Endothelial cell of umbilical vein (primary cell): ENCODE data around the gene UROC1. TPM values are rescaled to one million over a fixed set of nuclear protein-coding genes. Genes with fewer than 3 reads are reported as not detected.

ENCODE experiments used
- BruUV-seq: library from RNA; stranded (reverse); fragments of 400-500 nt; replicated peaks from 2 replicates; lab custom pipeline; 2021; lab: Mats Ljungman, UMichigan
- CTCF ChIA-PET: fragments of 300-600, 350-600 bp; sonication (Branson Sonifier 250); formaldehyde crosslinking; loops from one replicate; lab custom pipeline; 2021; ENCODE audit warnings: antibody characterized with exemption, inconsistent platforms; lab: Charles Lee
- POLR2A ChIA-PET: fragments of 300-600, 350-600 bp; sonication (Branson Sonifier 250); formaldehyde crosslinking; loops from one replicate; lab custom pipeline; 2021; ENCODE audit warnings: antibody characterized with exemption, inconsistent platforms; lab: Charles Lee
- DNase-seq: peaks from one replicate; pipeline ENCODE4 v3.0.0-alpha.2; 2011; ENCODE audit warnings: low read depth, low spot score
- FAIRE-seq: peaks from 2 replicates; lab custom pipeline; 2011; peaks lifted over from hg19 to GRCh38; lab: Jason Lieb, UNC
- H2AFZ ChIP-seq: 2 replicates; pipeline ENCODE4 v1.6.0; 2012; ENCODE audit warnings: low read depth, low read length, control low read depth, inconsistent platforms
- H3K27ac ChIP-seq: 2 replicates; pipeline ENCODE4 v1.5.1; 2011; ENCODE audit warnings: low read depth, mild to moderate bottlenecking, control low read depth, low read length, moderate library complexity; ENCODE audit not compliant: insufficient read depth
- H3K27me3 ChIP-seq, 2 experiments: 2 replicates each; pipeline versions ENCODE4 v1.6.0 to v1.6.1; 2011; ENCODE audit warnings: low read length in 2 of 2, mixed read lengths in 1 of 2; ENCODE audit not compliant: control insufficient read depth in 2 of 2, insufficient read depth in 2 of 2
- H3K36me3 ChIP-seq, 2 experiments: 2 replicates in 1 of 2; 3 replicates in 1 of 2; pipeline ENCODE4 v1.5.1; 2011; ENCODE audit warnings: low read length in 2 of 2, mild to moderate bottlenecking in 1 of 2, moderate library complexity in 1 of 2; ENCODE audit not compliant: control insufficient read depth in 2 of 2, insufficient read depth in 2 of 2; ENCODE audit errors: extremely low read depth in 1 of 2
- H3K4me1 ChIP-seq: 3 replicates; pipeline ENCODE4 v1.5.1; 2011; ENCODE audit warnings: mild to moderate bottlenecking, low read length; ENCODE audit not compliant: control insufficient read depth, insufficient read depth; ENCODE audit errors: extremely low read depth
- H3K4me2 ChIP-seq: 2 replicates; pipeline ENCODE4 v1.6.1; 2011; ENCODE audit warnings: low read length, control low read depth, mixed read lengths; ENCODE audit not compliant: insufficient read depth
- H3K4me3 ChIP-seq, 3 experiments: fragments of 200-600 bp in 1 of 3; sonication (generic), shearing (Covaris generic) in 1 of 3; replicated peaks in 1 of 3; 2 replicates each; pipeline ENCODE4 v1.5.1; 2011 to 2016; ENCODE audit warnings: control low read depth in 3 of 3, low read length in 3 of 3, mild to moderate bottlenecking in 2 of 3, inconsistent platforms in 1 of 3, low read depth in 1 of 3, moderate library complexity in 1 of 3; ENCODE audit not compliant: insufficient read depth in 1 of 3
- H3K79me2 ChIP-seq: 2 replicates; pipeline ENCODE4 v1.6.0; 2012; ENCODE audit warnings: low read length, inconsistent platforms; ENCODE audit not compliant: control insufficient read depth, insufficient read depth
- H3K9ac ChIP-seq: replicated peaks from 2 replicates; pipeline ENCODE3; 2011; ENCODE audit warnings: low read length, control low read depth; ENCODE audit not compliant: insufficient read depth; ENCODE audit errors: extremely low read depth
- H3K9me1 ChIP-seq: replicated peaks from 3 replicates; pipeline ENCODE4 v1.6.0; 2011; ENCODE audit warnings: mild to moderate bottlenecking, low read length; ENCODE audit not compliant: control insufficient read depth, insufficient read depth; ENCODE audit errors: extremely low read depth
- H3K9me3 ChIP-seq: replicated peaks from 2 replicates; pipeline ENCODE4 v1.5.1; 2012; ENCODE audit warnings: low read length, inconsistent platforms; ENCODE audit not compliant: control insufficient read depth, insufficient read depth
- H4K20me1 ChIP-seq: replicated peaks from 2 replicates; pipeline ENCODE3; 2011; ENCODE audit warnings: mild to moderate bottlenecking, low read length; ENCODE audit not compliant: control insufficient read depth, insufficient read depth; ENCODE audit errors: extremely low read depth
- CTCF ChIP-seq, 2 donors: IDR thresholded peaks; 1 replicate in 1 of 2; 2 replicates in 1 of 2; pipeline ENCODE4 v1.5.1; 2011; ENCODE audit warnings: low read length in 2 of 2, mild to moderate bottlenecking in 2 of 2, moderate library complexity in 2 of 2, control low read depth in 1 of 2, inconsistent platforms in 1 of 2, low read depth in 1 of 2; ENCODE audit not compliant: insufficient read depth in 1 of 2; ENCODE audit errors: extremely low read depth in 1 of 2
- EZH2 ChIP-seq: IDR thresholded peaks from 2 replicates; pipeline ENCODE4 v1.6.1; 2012; ENCODE audit warnings: borderline replicate concordance, low read depth, mild to moderate bottlenecking, moderate library complexity, low read length, inconsistent platforms; ENCODE audit not compliant: severe bottlenecking
- FOS ChIP-seq: IDR thresholded peaks from 2 replicates; pipeline ENCODE4 v1.6.1; 2011; ENCODE audit warnings: mild to moderate bottlenecking, low read length, moderate library complexity, borderline replicate concordance; ENCODE audit not compliant: insufficient read depth
- GATA2 ChIP-seq: IDR thresholded peaks from 2 replicates; pipeline ENCODE4 v1.7.0; 2011; ENCODE audit warnings: low read depth, mild to moderate bottlenecking, moderate library complexity, mixed read lengths, low read length; ENCODE audit not compliant: insufficient read length, insufficient read depth
- JUN ChIP-seq: IDR thresholded peaks from 2 replicates; pipeline ENCODE4 v1.6.1; 2011; ENCODE audit warnings: borderline replicate concordance, low read depth; ENCODE audit not compliant: insufficient read length, insufficient read depth
- MAX ChIP-seq: IDR thresholded peaks from 2 replicates; pipeline ENCODE4 v1.6.1; 2011; ENCODE audit not compliant: insufficient read depth, insufficient read length
- MYC ChIP-seq: IDR thresholded peaks from one replicate; pipeline ENCODE4 v1.6.1; 2011; ENCODE audit warnings: mild to moderate bottlenecking, low read depth, low read length
- POLR2A ChIP-seq: IDR thresholded peaks from 2 replicates; pipeline ENCODE4 v1.6.1; 2012; ENCODE audit warnings: low read depth, mild to moderate bottlenecking, control low read depth, low read length
- POLR2AphosphoS5 ChIP-seq: IDR thresholded peaks from 2 replicates; pipeline ENCODE4 v1.6.1; 2012; ENCODE audit warnings: low read depth, mild to moderate bottlenecking, control low read depth, low read length, moderate library complexity; ENCODE audit not compliant: insufficient read depth
- dilution Hi-C: fragments of 300-500 bp; cut with MboI; formaldehyde crosslinking; loops from one replicate; pipeline ENCODE4 v1.15.0; 2019; ENCODE audit warnings: low sequenced_read_pairs; ENCODE audit not compliant: extremely low pct_ligation_motif_present
- intact Hi-C: fragments of 100-400 bp; cut with micrococcal nuclease; formaldehyde crosslinking; loops from one replicate; pipeline ENCODE4 v1.10.0; 2022
- polyA plus RNA-seq, 4 experiments: library from polyadenylated mRNA; depleted of rRNA in 3 of 4; stranded (reverse) in 3 of 4; unstranded in 1 of 4; fragments of >200 nt; gene quantifications; 2 replicates each; pipeline versions ENCODE4 v1.2.1 to v1.2.3, GENCODE V29; 2011 to 2012; ENCODE audit warnings: missing spikeins in 1 of 4
- total RNA-seq: library from RNA; stranded (reverse); gene quantifications from 2 replicates; pipeline ENCODE4 v1.2.3, GENCODE V29; 2021

UROC1 gene
- total and polyA plus RNA-seq, 2 donors (not counting 3 experiments of a cell fraction or from before 2014, with no cell fraction given), result not detected

GRCh38 chr3:126536126-126536525 is 18.6 kb upstream of the UROC1 start:
- intact Hi-C loops, result no loop called here
- no peaks in the 10 kb centered on the region for H3K9me1 ChIP-seq
- no peak overlapping the region for H3K4me3 ChIP-seq
- dilution Hi-C loops, result no loop called here
- ChIA-PET POLR2A (no interaction called here), CTCF (no interaction called here)
- H3K9ac ChIP-seq, result no peak overlapping the region
- H3K27me3 ChIP-seq, result peaks cover 0 to 11% of the 10 kb centered on the region in 2 experiments
- no peaks in the 10 kb centered on the region for H3K9me3 ChIP-seq
- FAIRE-seq, result no peak
- no peaks in the 10 kb centered on the region for H3K36me3 ChIP-seq
- BruUV-seq, result no TSS peak
- no peak for TF ChIP-seq GATA2
- TF ChIP-seq CTCF (IDR thresholded peaks at IDR 0.05; ENCODE audit: extremely low read depth in 1 of 2, insufficient read depth in 1 of 2, low read depth in 1 of 2, low read length in 2 of 2), result no peak
- DNase-seq, result no peak
- no peaks in the 10 kb centered on the region for H3K79me2 ChIP-seq
- H3K27ac ChIP-seq, result no peak overlapping the region
- H2AFZ ChIP-seq, result no peak overlapping the region
- H3K4me1 ChIP-seq, result peaks cover 3% of the 10 kb centered on the region
- H3K4me2 ChIP-seq, result no peak overlapping the region
- H4K20me1 ChIP-seq, result no peaks in the 10 kb centered on the region

- no peak overlapping the region for H3K9ac ChIP-seq
- no peaks in the 10 kb centered on the region for H3K9me1 ChIP-seq
- no peaks in the 10 kb centered on the region for H4K20me1 ChIP-seq
- no peak for FAIRE-seq
- H3K36me3 ChIP-seq, result no peaks in the 10 kb centered on the region
- DNase-seq, result no peak
- H2AFZ ChIP-seq, result no peak overlapping the region
- H3K4me3 ChIP-seq, result no peak overlapping the region
- no peaks in the 10 kb centered on the region for H3K79me2 ChIP-seq
- ChIA-PET CTCF (no interaction called here), POLR2A (no interaction called here)
- no peak overlapping the region for H3K27ac ChIP-seq
- H3K27me3 ChIP-seq, result peaks cover 0 to 11% of the 10 kb centered on the region in 2 experiments
- BruUV-seq, result no TSS peak
- dilution Hi-C loops, result no loop called here
- no peaks in the 10 kb centered on the region for H3K9me3 ChIP-seq
- TF ChIP-seq POLR2AphosphoS5 (no peak), EZH2 (no peak), MAX (no peak), GATA2 (no peak), MYC (no peak), POLR2A (no peak), FOS (no peak), JUN (no peak), CTCF (IDR thresholded peaks at IDR 0.05; ENCODE audit: extremely low read depth in 1 of 2, insufficient read depth in 1 of 2, low read depth in 1 of 2, low read length in 2 of 2) (no peak)
- H3K4me2 ChIP-seq, result no peak overlapping the region
- peaks cover 2% of the 10 kb centered on the region for H3K4me1 ChIP-seq
- intact Hi-C loops, result no loop called here
Measured at GRCh38 chr3:126535636-126536035, 18.1 kb upstream of the UROC1 start.
